SHP77 treated with DMSO at 0.1 percent for 48 hours (cell line): ENCODE measurements around the gene SLC9B1.

Source experiments
- DNase-seq: peaks from one replicate; lab custom pipeline; 2025; lab: John Stamatoyannopoulos, UW

Gene SLC9B1

GRCh38 chr4:103019308-103020124 is at the start of gene SLC9B1:
Gene SLC9B1, minus strand, starts transcription at chr4:103019705. Its CDS starts 27,994 bp downstream, at chr4:102991711.
- peak; percentile 11 for DNase-seq

GRCh38 chr4:103067841-103068547 is 48.5 kb upstream of the SLC9B1 start:
- no peak for DNase-seq

GRCh38 chr4:103060453-103061148 is 41.1 kb upstream of the SLC9B1 start:
- DNase-seq: no peak

- no peak for DNase-seq
These were observed 34.5 kb upstream of the SLC9B1 start for GRCh38 chr4:103054030-103054429.

- DNase-seq: no peak
These were observed 33.3 kb upstream of the SLC9B1 start for GRCh38 chr4:103052779-103053178.

GRCh38 chr4:103052145-103052544 is 32.6 kb upstream of the SLC9B1 start:
- DNase-seq: no peak

GRCh38 chr4:103050736-103051436 is 31.4 kb upstream of the SLC9B1 start:
- DNase-seq: no peak

GRCh38 chr4:103046416-103047290 is 27.1 kb upstream of the SLC9B1 start:
- DNase-seq: peak; percentile 3

- no peak for DNase-seq
These were observed 24.7 kb upstream of the SLC9B1 start for GRCh38 chr4:103044183-103044582.

- no peak for DNase-seq
These were observed 16.7 kb upstream of the SLC9B1 start for GRCh38 chr4:103036169-103036568.

GRCh38 chr4:103032574-103032973 is 13.1 kb upstream of the SLC9B1 start:
- DNase-seq: no peak

- no peak for DNase-seq
These were observed 11.3 kb upstream of the SLC9B1 start for GRCh38 chr4:103030791-103031190.

- DNase-seq: no peak
These were observed 9.8 kb upstream of the SLC9B1 start for GRCh38 chr4:103029300-103029699.

- no peak for DNase-seq
These were observed 7.4 kb upstream of the SLC9B1 start for GRCh38 chr4:103026868-103027267.

GRCh38 chr4:103024996-103025395 is 5.5 kb upstream of the SLC9B1 start:
- DNase-seq: no peak

- DNase-seq: no peak
These were observed 1.6 kb upstream of the SLC9B1 start for GRCh38 chr4:103021120-103021519.

- no peak for DNase-seq
These were observed 856 bp downstream of the SLC9B1 start for GRCh38 chr4:103018391-103019307.

GRCh38 chr4:103012551-103012950 is 7.0 kb downstream of the SLC9B1 start:
- DNase-seq: no peak

GRCh38 chr4:103012060-103012459 is 7.4 kb downstream of the SLC9B1 start:
- DNase-seq: no peak
